Osteoblast (primary cell): ENCODE data around the gene IL6R. TPM values are rescaled to one million over a fixed set of nuclear protein-coding genes. Genes with fewer than 3 reads are reported as not detected.

Source experiments
- DNase-seq: peaks from one replicate; pipeline ENCODE4 v3.0.0; 2011; ENCODE audit warnings: low spot score, mixed read lengths; ENCODE audit not compliant: insufficient read length; ENCODE audit errors: missing footprints
- H2AFZ ChIP-seq: 2 replicates; pipeline ENCODE4 v1.6.0; 2011; ENCODE audit warnings: mild to moderate bottlenecking, low read length
- H3K27ac ChIP-seq: 2 replicates; pipeline ENCODE4 v1.5.1; 2011; ENCODE audit warnings: mild to moderate bottlenecking, low read depth, low read length, moderate library complexity
- H3K27me3 ChIP-seq: 2 replicates; pipeline ENCODE4 v1.6.0; 2012; ENCODE audit warnings: mild to moderate bottlenecking, control low read depth, inconsistent platforms, low read length, moderate library complexity; ENCODE audit not compliant: insufficient read depth
- H3K36me3 ChIP-seq: 2 replicates; pipeline ENCODE4 v1.5.1; 2011; ENCODE audit warnings: mild to moderate bottlenecking, low read length, control low read depth, moderate library complexity; ENCODE audit not compliant: insufficient read depth
- H3K4me1 ChIP-seq: 2 replicates; pipeline ENCODE4 v1.5.1; 2011; ENCODE audit warnings: mild to moderate bottlenecking, low read length, control low read depth, moderate library complexity; ENCODE audit not compliant: insufficient read depth
- H3K4me2 ChIP-seq: 2 replicates; pipeline ENCODE4 v1.6.0; 2011; ENCODE audit warnings: mild to moderate bottlenecking, low read length; ENCODE audit not compliant: insufficient read depth
- H3K4me3 ChIP-seq: fragments of 200-600 bp; sonication (generic); 3 replicates; pipeline ENCODE4 v1.5.1; 2012; ENCODE audit warnings: mild to moderate bottlenecking, low read length, inconsistent platforms; ENCODE audit not compliant: insufficient read depth
- H3K79me2 ChIP-seq: 2 replicates; pipeline ENCODE4 v1.6.0; 2012; ENCODE audit warnings: mild to moderate bottlenecking, low read length, control low read depth, inconsistent platforms; ENCODE audit not compliant: insufficient read depth
- H3K9me3 ChIP-seq: 2 replicates; pipeline ENCODE4 v1.5.1; 2011; ENCODE audit warnings: low read depth, low read length, control low read depth
- H4K20me1 ChIP-seq: 2 replicates; pipeline ENCODE4 v1.6.0; 2012; ENCODE audit warnings: mild to moderate bottlenecking, low read length, control low read depth; ENCODE audit not compliant: insufficient read depth
- CTCF ChIP-seq: IDR thresholded peaks from 2 replicates; pipeline ENCODE4 v1.5.1; 2011; ENCODE audit warnings: mild to moderate bottlenecking, low read depth, low read length, moderate library complexity; ENCODE audit errors: extremely low read depth
- total RNA-seq: library from RNA; depleted of rRNA; stranded (reverse); fragments of >200 nt; gene quantifications from 2 replicates; pipeline ENCODE4 v1.2.3, GENCODE V29; 2012

Gene IL6R
- total RNA-seq, 1 donor, result 8.0 TPM

DNA sequence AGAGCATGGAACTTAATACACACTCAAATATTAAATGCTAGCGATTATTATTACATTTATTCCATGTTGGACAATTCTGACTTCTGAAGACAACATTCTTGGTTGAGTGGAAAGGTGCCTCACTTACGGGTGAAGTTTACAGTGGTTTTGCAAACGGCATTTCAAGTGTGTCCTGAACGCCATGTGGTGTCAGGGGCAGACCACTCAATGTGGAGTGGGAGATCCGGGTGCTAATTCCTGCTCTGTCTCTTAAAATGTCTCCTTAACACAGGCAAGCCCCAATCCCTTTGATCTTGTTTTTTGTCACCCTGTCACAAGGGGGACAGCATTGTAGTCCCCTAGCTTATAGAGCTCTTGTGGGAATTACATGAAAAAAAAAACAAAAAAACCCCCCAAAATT lies 91.2 kb downstream of the IL6R start:
- no peaks in the 10 kb centered on the region for H3K4me1 ChIP-seq
- H3K4me3 ChIP-seq, result no peak overlapping the region
- DNase-seq, result no peak
- TF ChIP-seq CTCF, result no peak
- H3K79me2 ChIP-seq, result no peaks in the 10 kb centered on the region
- no peaks in the 10 kb centered on the region for H3K9me3 ChIP-seq
- no peak overlapping the region for H3K27ac ChIP-seq
- no peaks in the 10 kb centered on the region for H3K36me3 ChIP-seq
- no peaks in the 10 kb centered on the region for H4K20me1 ChIP-seq
- H3K27me3 ChIP-seq, result peaks cover 82% of the 10 kb centered on the region
- no peak overlapping the region for H3K4me2 ChIP-seq
- H2AFZ ChIP-seq, result no peak overlapping the region

GRCh38 chr1:154497026-154497806 lies 92.1 kb downstream of the IL6R start:
- Histone ChIP-seq H3K4me1 (no peaks in the 10 kb centered on the region), H3K4me2 (no peak overlapping the region), H3K36me3 (no peaks in the 10 kb centered on the region), H3K9me3 (no peaks in the 10 kb centered on the region), H3K4me3 (no peak overlapping the region), H4K20me1 (no peaks in the 10 kb centered on the region), H3K79me2 (no peaks in the 10 kb centered on the region), H3K27ac (no peak overlapping the region), H3K27me3 (peaks cover 81% of the 10 kb centered on the region), H2AFZ (no peak overlapping the region)
- DNase-seq, result no peak
- no peak for TF ChIP-seq CTCF

DNA sequence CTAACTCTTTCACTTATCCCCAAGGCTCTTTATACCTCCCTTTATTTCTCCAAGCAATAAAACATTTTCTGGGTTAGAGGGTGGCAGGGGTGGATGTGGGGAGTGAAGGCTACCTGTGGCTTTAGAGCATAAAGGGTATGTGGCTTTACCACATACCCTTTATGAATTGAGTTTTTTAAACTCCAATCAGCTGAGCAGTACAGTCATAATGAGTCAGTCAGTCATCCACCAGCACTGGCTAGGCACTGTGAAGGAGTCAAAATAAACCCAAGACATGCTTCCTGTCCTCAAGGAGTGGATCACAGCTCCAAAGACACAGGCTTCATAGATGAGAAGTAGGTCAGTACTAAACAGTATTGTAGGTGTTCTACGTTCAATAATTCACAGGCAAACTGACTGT lies 94.3 kb downstream of the IL6R start:
- no peak overlapping the region for H3K4me2 ChIP-seq
- H2AFZ ChIP-seq, result no peak overlapping the region
- H3K27ac ChIP-seq, result no peak overlapping the region
- no peaks in the 10 kb centered on the region for H3K9me3 ChIP-seq
- H4K20me1 ChIP-seq, result no peaks in the 10 kb centered on the region
- H3K4me3 ChIP-seq, result no peak overlapping the region
- H3K36me3 ChIP-seq, result no peaks in the 10 kb centered on the region
- peaks cover 81% of the 10 kb centered on the region for H3K27me3 ChIP-seq
- no peaks in the 10 kb centered on the region for H3K79me2 ChIP-seq
- TF ChIP-seq CTCF, result no peak
- no peak for DNase-seq
- no peaks in the 10 kb centered on the region for H3K4me1 ChIP-seq

DNA sequence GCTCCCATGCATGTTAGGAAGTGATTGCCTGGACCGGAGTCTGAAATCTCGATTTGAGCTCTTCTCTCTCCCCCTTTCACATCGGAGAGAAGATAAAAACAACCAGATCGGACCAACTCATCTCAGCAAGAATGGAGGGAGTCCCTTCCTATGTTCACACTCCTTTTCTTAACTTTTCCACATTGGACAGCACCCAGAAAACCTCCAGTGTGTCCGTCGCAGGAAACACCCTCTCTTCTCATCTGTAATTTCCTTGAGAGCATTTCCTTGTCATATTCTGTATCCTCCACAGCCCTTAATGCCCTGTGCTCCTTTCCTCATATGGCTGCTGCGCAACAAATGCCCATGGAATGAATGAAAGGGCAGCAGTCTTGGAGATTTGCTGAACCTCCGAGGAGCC lies 95.4 kb downstream of the IL6R start:
- no peak for TF ChIP-seq CTCF
- Histone ChIP-seq H3K27me3 (peaks cover 85% of the 10 kb centered on the region), H3K27ac (no peak overlapping the region), H3K4me2 (no peak overlapping the region), H3K79me2 (no peaks in the 10 kb centered on the region), H3K9me3 (no peaks in the 10 kb centered on the region), H3K36me3 (no peaks in the 10 kb centered on the region), H3K4me1 (no peaks in the 10 kb centered on the region), H3K4me3 (no peak overlapping the region), H2AFZ (no peak overlapping the region), H4K20me1 (no peaks in the 10 kb centered on the region)
- DNase-seq, result no peak
